Suppressor macrophage (primary cell): ENCODE measurements around the gene PPM1K.

Source experiments
- DNase-seq, 4 experiments: peaks; one replicate each; pipeline ENCODE4 v3.0.0-alpha.2; 2020 to 2022

Gene PPM1K

DNA sequence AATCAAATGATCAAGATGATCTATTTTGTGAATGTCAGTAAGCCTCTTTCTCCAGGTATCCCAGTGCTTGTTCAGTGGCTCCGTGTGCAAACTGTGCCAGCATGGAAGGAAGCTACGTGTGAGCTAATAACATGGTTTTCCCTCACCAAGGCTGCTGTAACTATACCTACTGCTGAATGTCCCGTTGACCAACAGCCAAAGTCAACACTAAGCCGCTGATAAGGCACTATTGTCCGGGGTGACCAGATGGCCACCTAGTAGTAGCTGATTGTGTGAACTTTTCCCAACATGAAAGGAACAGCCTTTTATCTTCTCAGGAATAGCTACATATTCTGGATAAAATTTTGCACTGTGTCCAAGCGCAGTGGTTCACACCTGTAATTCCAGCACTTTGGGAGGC, 68.0 kb downstream of the PPM1K start:
- DNase-seq: no peak

DNA sequence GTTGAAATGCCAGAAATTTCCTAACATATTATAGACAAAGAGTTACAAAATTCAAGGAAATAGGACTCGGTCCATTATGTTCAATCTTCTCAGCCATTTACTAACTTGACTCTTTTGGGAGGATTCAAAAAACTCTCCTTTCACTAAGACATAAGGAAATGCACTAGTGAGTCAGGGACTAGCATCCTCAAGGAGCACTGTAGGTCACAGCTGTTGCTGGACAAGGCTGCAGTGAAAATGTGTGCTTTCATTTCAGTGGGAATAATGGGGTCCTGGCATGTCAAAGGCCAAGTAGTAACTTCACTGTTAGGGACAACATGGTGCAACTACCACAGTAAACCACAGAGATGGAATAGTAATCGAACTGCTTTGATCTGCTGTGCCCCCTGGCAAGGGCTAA, 69.0 kb downstream of the PPM1K start:
- no peak for DNase-seq

DNA sequence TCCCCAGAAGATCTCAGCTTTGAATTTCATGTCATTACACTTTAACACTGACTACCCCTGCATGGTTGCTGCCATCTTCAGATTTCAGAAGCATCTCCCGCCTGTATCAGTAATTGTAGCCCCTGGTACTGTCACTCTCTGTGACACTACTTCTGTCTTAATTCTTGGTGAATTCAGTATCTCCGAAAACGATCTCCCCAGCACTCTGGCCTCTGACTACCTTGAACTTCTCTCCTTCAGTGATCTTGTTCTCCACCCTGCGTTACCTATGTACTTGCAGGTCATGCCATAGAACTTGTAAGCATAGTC, 72.2 kb downstream of the PPM1K start:
- no peak for DNase-seq

DNA sequence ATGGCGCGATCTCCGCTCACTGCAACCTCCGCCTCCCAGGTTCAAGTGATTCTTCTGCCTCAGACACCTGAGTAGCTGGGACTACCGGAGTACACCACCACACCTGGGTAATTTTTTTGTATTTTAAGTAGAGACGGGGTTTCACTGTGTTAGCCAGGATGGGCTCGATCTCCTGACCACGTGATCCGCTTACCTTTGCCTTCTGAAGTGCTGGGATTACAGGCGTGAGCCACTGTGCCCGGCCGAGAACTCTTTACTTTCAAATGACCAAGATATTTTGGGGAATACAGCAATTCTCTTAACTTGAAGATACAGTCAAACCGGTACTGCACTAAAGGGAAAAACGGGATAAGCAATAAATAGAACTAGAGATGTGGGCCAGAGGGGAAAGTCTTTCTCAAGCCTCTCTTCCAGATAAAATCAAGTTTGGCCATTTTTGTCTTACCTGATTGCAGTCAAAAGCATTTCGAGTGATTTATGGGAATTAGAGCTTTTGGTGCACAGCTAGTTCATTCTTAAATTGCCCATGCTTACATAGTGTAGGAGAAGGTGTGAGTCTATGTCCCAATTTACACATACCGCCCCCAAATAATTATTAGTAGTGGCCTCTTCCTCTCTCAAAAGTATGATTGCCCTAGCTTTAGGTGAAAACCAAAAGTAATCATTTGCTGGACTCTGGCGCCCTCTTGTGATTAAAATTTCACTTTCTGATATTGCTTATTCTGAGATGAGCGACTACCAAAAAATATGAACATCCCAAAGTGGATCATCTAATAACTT, 72.7 kb downstream of the PPM1K start:
- DNase-seq: peak; percentile 75 to 92 (median 82)

DNA sequence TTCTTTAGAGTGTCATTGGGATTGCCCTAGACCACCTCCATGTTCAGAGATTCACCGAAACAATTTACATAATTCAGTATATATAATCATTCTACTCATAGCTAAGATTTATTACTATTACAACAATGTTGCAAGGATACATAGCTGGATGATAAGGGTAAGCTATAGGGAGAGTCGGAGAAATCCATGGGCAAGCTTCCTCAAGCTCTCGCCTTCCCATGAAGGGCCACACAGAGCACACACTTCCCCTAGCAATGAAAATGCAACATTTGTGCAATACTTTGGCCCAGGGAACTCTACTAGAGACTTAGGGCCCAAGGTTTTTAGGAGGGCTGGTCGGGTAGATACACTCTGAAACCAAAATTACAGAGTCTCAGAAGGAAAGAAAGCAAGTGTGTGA, 76.2 kb downstream of the PPM1K start:
- peak; percentile 10 to 58 (median 27) for DNase-seq
